RPMI7951 (cell line): ENCODE data around the gene MLLT3. TPM values are rescaled to one million over a fixed set of nuclear protein-coding genes. Genes with fewer than 3 reads are reported as not detected.
A peak's percentile ranks its signal among the peaks of the same experiment; 100 is the strongest.

Experiments used
- DNase-seq: peaks from one replicate; pipeline ENCODE4 v3.0.0-alpha.2; 2012; ENCODE audit warnings: low read depth
- total RNA-seq: library from RNA; depleted of rRNA; stranded (reverse); fragments of >200 nt; shearing (Covaris generic); gene quantifications from 2 replicates; pipeline ENCODE4 v1.2.3, GENCODE V29; 2014

MLLT3 gene
- total RNA-seq, 1 experiment from 2014 or later = 18.3 TPM

DNA sequence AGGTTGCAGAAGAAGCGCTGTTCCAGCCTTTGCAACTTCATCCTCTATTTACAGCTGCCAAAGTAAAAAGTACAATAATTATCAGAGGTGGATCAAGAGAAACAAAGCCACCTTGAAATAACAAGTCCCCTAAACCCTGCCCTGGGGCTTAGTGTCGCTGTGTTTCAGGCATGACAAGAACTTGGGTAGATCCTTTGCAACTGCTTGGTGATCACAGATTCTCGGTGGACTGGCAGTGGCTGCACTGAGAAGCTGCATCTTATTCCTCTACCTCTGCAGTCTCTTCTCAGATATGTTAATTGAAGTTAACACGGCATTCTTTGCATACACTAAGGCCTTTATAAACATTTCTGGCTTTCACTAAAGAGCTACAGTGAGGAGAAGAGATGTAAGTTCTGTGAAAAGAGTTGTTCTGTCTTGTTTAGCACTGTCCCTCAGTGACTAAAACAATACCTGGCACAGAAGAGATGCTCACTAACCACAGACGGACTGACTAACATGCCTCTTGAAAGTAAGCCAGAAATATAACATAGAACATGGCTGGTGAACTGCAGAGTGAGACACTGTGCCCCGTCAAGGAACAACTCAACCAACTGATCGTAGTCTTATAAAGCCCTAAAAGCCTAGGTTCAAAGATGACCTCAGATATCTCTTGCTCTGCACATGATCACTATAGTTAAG lies 144.2 kb downstream of the MLLT3 start:
- DNase-seq = peak; percentile 26

- DNase-seq = no peak
Observed at GRCh38 chr9:20476912-20477521, 145.3 kb downstream of the MLLT3 start.

DNA sequence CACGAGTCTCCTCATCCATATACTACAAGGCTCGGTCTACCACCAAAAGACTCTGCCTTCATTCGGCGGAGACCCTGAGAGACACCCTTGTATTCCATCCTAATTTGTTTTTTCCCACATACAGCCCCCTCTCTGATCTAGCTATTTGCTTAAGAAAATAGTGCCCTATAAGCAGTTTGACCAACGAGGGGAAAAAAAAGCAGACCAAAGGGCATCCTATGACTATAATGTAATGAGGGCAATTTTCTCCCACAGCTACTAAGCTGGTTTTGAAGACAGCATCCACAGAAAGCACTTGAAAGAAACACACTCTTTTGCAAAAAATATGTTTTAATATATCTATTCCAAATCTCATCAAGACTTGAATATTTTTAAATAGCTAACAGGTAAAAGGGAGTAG lies 147.8 kb downstream of the MLLT3 start:
- no peak for DNase-seq

- DNase-seq = no peak
Observed at GRCh38 chr9:20473515-20474013, 148.7 kb downstream of the MLLT3 start.

DNA sequence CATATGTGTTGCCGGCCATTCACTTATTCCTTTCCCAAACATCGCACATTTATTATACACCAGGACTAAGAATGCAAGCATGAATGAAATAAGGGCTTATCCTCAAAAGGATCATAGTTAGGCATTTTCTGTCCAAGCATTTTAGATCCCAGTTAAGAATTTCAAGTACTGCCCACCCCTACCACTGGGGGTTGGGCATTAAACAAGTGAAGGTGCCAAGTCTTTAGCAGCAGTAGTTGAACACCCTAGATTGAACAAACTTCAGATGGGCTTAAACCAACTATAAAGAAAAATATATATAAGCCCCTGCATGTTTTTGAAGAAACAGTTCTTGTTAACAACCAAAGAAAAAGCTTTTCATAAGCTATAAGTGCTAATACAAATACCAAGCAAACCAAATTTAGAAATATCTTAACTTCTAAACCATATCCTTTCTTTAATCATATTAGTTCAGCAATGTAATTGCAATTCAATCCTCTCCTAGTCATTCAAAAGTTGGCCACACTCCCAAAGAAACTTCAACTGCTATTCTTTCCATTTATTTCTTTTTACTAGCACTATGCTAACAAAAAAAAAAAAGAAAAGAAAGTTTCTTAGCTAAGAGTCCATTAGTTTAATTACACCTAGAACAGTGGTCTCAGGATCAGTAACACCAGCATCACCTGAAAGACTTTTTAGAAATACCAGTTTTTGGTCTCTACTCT lies 149.8 kb downstream of the MLLT3 start:
- no peak for DNase-seq

- no peak for DNase-seq
Observed at GRCh38 chr9:20466328-20467008, 155.8 kb downstream of the MLLT3 start.

- no peak for DNase-seq
Observed at GRCh38 chr9:20464242-20464641, 158.1 kb downstream of the MLLT3 start.

- no peak for DNase-seq
Observed at GRCh38 chr9:20463823-20464222, 158.5 kb downstream of the MLLT3 start.

GRCh38 chr9:20462410-20462809 lies 159.9 kb downstream of the MLLT3 start:
- no peak for DNase-seq

- no peak for DNase-seq
Observed at GRCh38 chr9:20447291-20447690, 175.0 kb downstream of the MLLT3 start.

DNA sequence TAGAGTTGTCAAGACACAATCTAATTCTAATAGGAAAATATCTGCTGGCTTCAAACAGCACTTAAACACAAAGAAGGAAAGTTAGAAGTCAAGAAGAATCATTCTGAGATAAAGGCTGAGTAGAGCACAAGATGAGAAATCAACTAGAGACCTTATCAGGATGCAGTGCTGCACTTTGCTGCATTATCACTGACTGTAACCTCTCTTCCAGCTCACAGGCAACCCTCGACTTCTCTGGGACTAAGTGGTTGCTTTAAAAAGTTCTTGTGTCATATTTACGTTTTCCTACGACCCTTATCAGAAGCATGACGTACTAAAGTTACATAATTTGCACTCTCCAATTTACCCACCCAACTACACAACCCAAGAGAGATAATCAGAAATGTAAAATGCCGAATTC lies 176.1 kb downstream of the MLLT3 start:
- no peak for DNase-seq

DNA sequence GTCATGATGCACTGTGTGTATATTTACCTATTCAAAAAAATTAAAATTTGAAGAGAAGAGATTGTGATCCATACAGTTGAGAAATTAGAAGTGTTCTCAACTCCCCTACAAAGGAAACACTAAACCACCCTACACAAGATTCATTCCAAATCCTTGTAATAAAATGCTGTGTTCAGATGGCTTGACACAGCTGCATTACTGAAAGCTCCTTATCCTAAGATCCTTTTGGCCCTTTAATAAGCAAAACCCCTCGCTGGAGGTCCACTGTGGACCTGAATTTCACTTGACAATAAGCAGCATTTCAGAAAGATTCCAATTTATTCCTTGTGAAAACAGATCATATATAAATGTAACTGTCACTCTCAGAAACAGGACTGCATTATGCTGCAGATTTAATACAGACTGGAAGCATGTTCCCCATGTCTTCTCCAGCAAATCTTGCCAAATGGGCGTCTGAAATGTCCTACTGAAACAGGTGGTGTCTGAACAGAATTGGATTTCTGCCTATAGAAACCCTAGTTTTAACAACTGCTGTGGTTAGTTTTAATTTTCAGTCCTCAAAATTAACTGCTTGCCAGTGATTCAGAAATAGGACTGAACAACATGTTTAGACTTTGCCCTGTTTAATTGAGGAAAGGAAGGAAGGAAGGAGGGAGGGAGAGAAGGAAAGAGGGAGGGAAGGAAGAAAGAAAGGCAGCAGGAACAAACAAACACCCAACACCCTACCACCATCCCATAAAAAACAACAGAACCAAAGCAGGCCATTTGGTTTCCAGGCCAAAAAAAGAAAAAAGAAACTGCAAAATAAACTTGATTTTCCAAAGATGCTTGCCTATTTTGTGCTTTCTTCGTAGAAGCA lies 179.6 kb downstream of the MLLT3 start:
- no peak for DNase-seq

DNA sequence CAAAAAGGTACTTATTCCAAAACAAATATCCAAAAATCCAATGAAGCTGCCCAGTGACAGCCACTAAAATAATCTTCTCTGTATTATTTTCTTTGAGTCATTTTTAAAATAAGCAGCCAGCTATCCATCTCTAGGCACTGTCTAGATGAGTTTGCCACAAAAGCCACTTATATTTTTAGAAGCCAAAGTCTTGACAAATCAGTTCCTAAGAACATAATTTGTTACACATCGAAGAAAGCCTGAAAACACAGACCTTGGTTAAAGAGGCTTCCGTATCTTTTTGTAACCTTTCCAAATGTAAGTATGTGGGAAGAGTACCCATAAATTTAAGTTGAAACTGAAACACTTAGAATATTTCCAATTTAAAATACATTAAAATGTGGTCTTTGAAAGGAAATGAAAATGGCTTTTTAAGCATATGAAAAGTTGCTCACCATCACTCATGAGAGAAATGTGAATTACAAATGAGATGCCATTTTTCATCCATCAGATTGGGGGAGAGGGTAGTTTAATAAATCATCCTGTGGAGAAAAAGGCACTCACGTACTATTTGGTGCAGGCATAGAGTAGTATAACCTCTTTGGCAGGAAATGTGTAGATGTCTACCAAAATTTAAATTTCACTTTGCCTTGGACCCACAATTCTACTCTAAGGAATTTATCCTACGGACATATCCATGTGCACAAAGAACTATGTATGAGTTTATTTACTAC lies 180.4 kb downstream of the MLLT3 start:
- no peak for DNase-seq

- no peak for DNase-seq
Observed at GRCh38 chr9:20441166-20441565, 181.1 kb downstream of the MLLT3 start.

GRCh38 chr9:20437476-20437875 lies 184.8 kb downstream of the MLLT3 start:
- DNase-seq = no peak

DNA sequence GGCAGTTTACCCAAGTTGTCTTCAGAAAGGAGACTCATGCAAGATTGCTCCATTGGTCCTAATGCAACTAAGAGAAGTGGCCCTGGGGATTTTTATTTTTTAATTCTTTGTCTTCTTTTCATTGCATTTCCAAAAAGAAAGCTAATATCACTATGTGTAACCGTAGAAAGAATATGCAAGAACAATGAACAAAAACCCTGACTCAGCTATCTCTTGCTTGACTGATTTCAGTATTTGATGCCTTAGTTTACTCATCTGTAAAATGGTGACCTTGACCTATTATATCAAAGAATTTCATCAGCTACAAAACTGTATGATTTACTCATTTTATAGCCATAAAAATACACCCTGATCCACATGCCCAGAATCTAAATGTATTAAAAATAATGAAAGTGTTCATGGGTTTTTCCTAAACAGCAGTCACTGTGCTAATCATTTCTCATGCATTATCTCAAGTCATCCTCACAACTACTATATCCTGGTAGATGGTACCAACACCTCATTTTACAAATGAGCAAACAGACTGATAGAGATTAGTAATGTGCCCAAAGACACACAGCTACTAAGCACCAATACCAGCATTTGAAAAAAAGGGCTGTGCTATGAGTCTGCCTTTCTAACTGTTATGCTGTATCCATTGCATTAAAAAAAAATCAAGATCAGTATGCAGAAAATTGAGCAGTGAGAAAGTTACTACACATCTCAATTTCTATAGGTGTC lies 185.7 kb downstream of the MLLT3 start:
- DNase-seq = no peak

- DNase-seq = no peak
Observed at GRCh38 chr9:20428976-20429375, 193.3 kb downstream of the MLLT3 start.

- DNase-seq = no peak
Observed at GRCh38 chr9:20427359-20427758, 194.9 kb downstream of the MLLT3 start.

DNA sequence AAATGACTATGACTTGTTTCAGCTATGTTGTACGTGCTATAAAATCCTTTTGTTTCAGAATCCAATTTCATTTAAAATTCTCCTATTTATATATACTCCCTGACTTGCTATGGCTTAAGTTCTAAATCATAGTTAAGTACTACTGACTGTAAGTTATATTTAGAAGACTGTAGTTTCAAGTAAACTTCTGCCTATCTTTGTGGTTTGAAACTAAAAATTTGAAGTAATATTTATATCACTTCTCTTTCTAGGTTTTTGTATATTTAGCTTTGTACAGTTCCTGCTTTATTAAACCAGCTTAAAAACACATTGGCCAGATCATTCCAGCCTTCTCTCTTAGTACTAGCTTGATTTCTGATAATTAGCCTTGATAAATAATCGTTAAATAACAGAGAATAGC lies 196.3 kb downstream of the MLLT3 start:
- no peak for DNase-seq

GRCh38 chr9:20419533-20419932 lies 202.8 kb downstream of the MLLT3 start:
- DNase-seq = no peak
